GM23338 (cell line): Measurements from ENCODE around the gene SMU1. TPM values are rescaled to one million over a fixed set of nuclear protein-coding genes. Genes with fewer than 3 reads are reported as not detected.

Source experiments
- ATAC-seq: fragments of 200-7000 bp; cut with Tn5 transposase; 3 replicates; pipeline ENCODE4 v1.9.1; 2020
- DNase-seq: peaks from one replicate; pipeline ENCODE4 v3.0.0-alpha.2; 2015; ENCODE audit warnings: low spot score
- H2AFZ ChIP-seq: fragments of 200-600 bp; sonication (generic); 2 replicates; pipeline ENCODE4 v1.8.0; 2016; ENCODE audit warnings: antibody characterized with exemption, mild to moderate bottlenecking, moderate library complexity
- H3F3A ChIP-seq: fragments of 200-600 bp; sonication (generic); replicated peaks from 2 replicates; pipeline ENCODE4 v1.8.0; 2017; ENCODE audit warnings: antibody characterized with exemption, mixed run types, low read depth
- H3K27ac ChIP-seq: fragments of 200-600 bp; sonication (generic); 2 replicates; pipeline ENCODE4 v1.6.1; 2016; ENCODE audit warnings: low read depth
- H3K27me3 ChIP-seq: fragments of 200-600 bp; sonication (generic); 2 replicates; pipeline ENCODE4 v1.8.0; 2016; ENCODE audit warnings: mild to moderate bottlenecking, mixed run types, moderate library complexity; ENCODE audit not compliant: insufficient read depth
- H3K36me3 ChIP-seq: fragments of 200-600 bp; sonication (generic); 2 replicates; pipeline ENCODE4 v1.8.0; 2016; ENCODE audit warnings: mild to moderate bottlenecking; ENCODE audit not compliant: insufficient read depth
- H3K4me1 ChIP-seq: fragments of 200-600 bp; sonication (generic); 2 replicates; pipeline ENCODE4 v1.8.0; 2016; ENCODE audit warnings: mild to moderate bottlenecking, moderate library complexity; ENCODE audit not compliant: insufficient read depth
- H3K4me2 ChIP-seq: fragments of 200-600 bp; sonication (generic); 2 replicates; pipeline ENCODE4 v1.7.1; 2017; ENCODE audit warnings: mixed run types
- H3K4me3 ChIP-seq: fragments of 200-600 bp; sonication (generic); 2 replicates; pipeline ENCODE4 v1.6.1; 2016; ENCODE audit warnings: mixed run types
- H3K79me2 ChIP-seq: fragments of 200-600 bp; sonication (generic); replicated peaks from 2 replicates; pipeline ENCODE4 v1.8.0; 2017; ENCODE audit warnings: mild to moderate bottlenecking; ENCODE audit not compliant: insufficient read depth
- H3K9me2 ChIP-seq: fragments of 200-600 bp; sonication (generic); 2 replicates; pipeline ENCODE4 v1.8.0; 2017; ENCODE audit not compliant: insufficient read depth
- H4K20me1 ChIP-seq: fragments of 200-600 bp; sonication (generic); replicated peaks from 2 replicates; pipeline ENCODE4 v1.8.0; 2017; ENCODE audit warnings: mild to moderate bottlenecking; ENCODE audit not compliant: insufficient read depth
- H3K27ac Mint-ChIP-seq: 2 replicates; pipeline ENCODE4 v1.8.0; 2020; ENCODE audit warnings: inconsistent platforms, mild to moderate bottlenecking, moderate library complexity, mixed read lengths
- H3K27me3 Mint-ChIP-seq: 3 replicates; pipeline ENCODE4 v1.8.0; 2022; ENCODE audit warnings: low read depth, mild to moderate bottlenecking, moderate library complexity, mixed read lengths, inconsistent platforms; ENCODE audit not compliant: insufficient read depth, poor library complexity
- H3K36me3 Mint-ChIP-seq: 3 replicates; pipeline ENCODE4 v1.8.0; 2021; ENCODE audit warnings: low read depth, mild to moderate bottlenecking, inconsistent platforms, moderate library complexity, mixed read lengths
- H3K4me1 Mint-ChIP-seq: 3 replicates; pipeline ENCODE4 v1.8.0; 2020; ENCODE audit warnings: mild to moderate bottlenecking, inconsistent platforms, mixed read lengths
- H3K4me3 Mint-ChIP-seq: 3 replicates; pipeline ENCODE4 v1.8.0; 2021; ENCODE audit warnings: moderate library complexity, mild to moderate bottlenecking, inconsistent platforms, mixed read lengths
- H3K9me3 Mint-ChIP-seq: 3 replicates; pipeline ENCODE4 v1.8.0; 2020; ENCODE audit warnings: moderate library complexity, mild to moderate bottlenecking, inconsistent platforms, mixed read lengths
- CREB1 ChIP-seq: fragments of 250-450 bp; sonication (Bioruptor Pico); IDR thresholded peaks from 2 replicates; pipeline ENCODE4 v1.5.0; 2020; ENCODE audit warnings: low read depth, mild to moderate bottlenecking, moderate library complexity
- CTCF ChIP-seq, 2 experiments: fragments of 200-600 bp in 1 of 2; sonication (generic) in 1 of 2; conservative IDR thresholded peaks; 2 replicates each; pipeline versions ENCODE4 v1.5.1 to v1.6.1; 2016 to 2017; ENCODE audit warnings: antibody characterized with exemption in 2 of 2, low read depth in 2 of 2, mild to moderate bottlenecking in 2 of 2, moderate library complexity in 1 of 2
- ETS1 ChIP-seq: IDR thresholded peaks from 2 replicates; pipeline ENCODE4 v1.6.1; 2016; ENCODE audit warnings: antibody characterized with exemption
- EZH2 ChIP-seq: fragments of 200-600 bp; sonication (generic); IDR thresholded peaks from one replicate; pipeline ENCODE4 v1.8.0; 2017; ENCODE audit warnings: antibody characterized with exemption, mild to moderate bottlenecking, low read depth; ENCODE audit not compliant: unreplicated experiment
- EZH2phosphoT487 ChIP-seq: fragments of 200-600 bp; sonication (generic); IDR thresholded peaks from one replicate; pipeline ENCODE4 v1.8.1; 2018; ENCODE audit warnings: antibody characterized with exemption; ENCODE audit not compliant: unreplicated experiment
- JUNB ChIP-seq: IDR thresholded peaks from one replicate; pipeline ENCODE4 v1.6.1; 2016; ENCODE audit warnings: antibody characterized with exemption; ENCODE audit not compliant: unreplicated experiment
- NANOG ChIP-seq: IDR thresholded peaks from 2 replicates; pipeline ENCODE4 v1.6.1; 2016; ENCODE audit warnings: antibody characterized with exemption, borderline replicate concordance
- POLR2AphosphoS5 ChIP-seq: IDR thresholded peaks from 2 replicates; pipeline ENCODE4 v1.6.1; 2016; ENCODE audit warnings: antibody characterized with exemption, low read depth
- REST ChIP-seq: IDR thresholded peaks from one replicate; pipeline ENCODE4 v1.6.1; 2018; ENCODE audit warnings: antibody characterized with exemption; ENCODE audit not compliant: unreplicated experiment
- STAT1 ChIP-seq: IDR thresholded peaks from one replicate; pipeline ENCODE4 v1.6.1; 2016; ENCODE audit warnings: antibody characterized with exemption; ENCODE audit not compliant: unreplicated experiment
- ZNF114 ChIP-seq: fragments of 250-450 bp; sonication (Bioruptor Pico); IDR thresholded peaks from 2 replicates; pipeline ENCODE4 v1.5.0; 2020; ENCODE audit warnings: mild to moderate bottlenecking, moderate library complexity
- ZNF331 ChIP-seq: fragments of 250-450 bp; sonication (Bioruptor Pico); IDR thresholded peaks from 2 replicates; pipeline ENCODE4 v1.5.0; 2020; ENCODE audit warnings: low read depth, mild to moderate bottlenecking, moderate library complexity
- ZNF462 ChIP-seq: fragments of 250-450 bp; sonication (Bioruptor Pico); IDR thresholded peaks from 2 replicates; pipeline ENCODE4 v1.5.0; 2020; ENCODE audit warnings: mild to moderate bottlenecking, moderate library complexity
- polyA plus RNA-seq: library from polyadenylated mRNA; unstranded; fragments of >200 nt; fragmentation: Nextera tagmentation; extraction: Ambion mirVana; gene quantifications from 2 replicates; pipeline ENCODE4 v1.2.1, GENCODE V29; 2016
- total RNA-seq: library from RNA; depleted of rRNA; stranded (reverse); fragments of >200 nt; shearing (Covaris generic); gene quantifications from 2 replicates; pipeline ENCODE4 v1.2.3, GENCODE V29; 2014

SMU1 gene
- total and polyA plus RNA-seq, 2 experiments from 2014 or later, result 14.3 to 23.8 TPM

GRCh38 chr9:33032292-33032691, 44.2 kb downstream of the SMU1 start:
- Histone ChIP-seq H4K20me1 (peaks cover 65% of the 10 kb centered on the region), H2AFZ (no peak overlapping the region), H3K4me1 (no peaks in the 10 kb centered on the region), H3K4me3 (no peak overlapping the region), H3K36me3 (peaks cover 91% of the 10 kb centered on the region), H3F3A (peaks cover 15% of the 10 kb centered on the region; the same call in 1 of the 2 replicates), H3K9me2 (no peaks in the 10 kb centered on the region), H3K4me2 (no peak overlapping the region), H3K27ac (no peak overlapping the region), H3K79me2 (peaks cover 66% of the 10 kb centered on the region), H3K27me3 (no peaks in the 10 kb centered on the region)
- 0 out of 3 replicates have a peak, but pooled peaks cover 2% of the 10 kb centered on the region for H3K4me1 Mint-ChIP-seq
- H3K27me3 Mint-ChIP-seq, result no peaks in the 10 kb centered on the region
- H3K9me3 Mint-ChIP-seq, result no peaks in the 10 kb centered on the region
- peaks cover 99% of the 10 kb centered on the region for H3K36me3 Mint-ChIP-seq
- no peak for ATAC-seq
- H3K4me3 Mint-ChIP-seq, result no peak overlapping the region
- TF ChIP-seq ZNF462 (CRISPR knock-in tag) (no peak), NANOG (no peak), ZNF114 (CRISPR knock-in tag) (no peak), REST (no peak), CREB1 (CRISPR knock-in tag) (no peak), POLR2AphosphoS5 (no peak), STAT1 (no peak), JUNB (no peak), EZH2 (no peak), ZNF331 (CRISPR knock-in tag) (no peak), ETS1 (no peak), EZH2phosphoT487 (no peak), CTCF (conservative IDR thresholded peaks at IDR 0.05; ENCODE audit: low read depth in 2 of 2) (no peak)
- no peak overlapping the region for H3K27ac Mint-ChIP-seq
- no peak for DNase-seq
